Ishikawa (cell line): ENCODE results near the gene SDK2.

Experiments used
- CEBPB ChIP-seq: IDR thresholded peaks from 2 replicates; pipeline ENCODE4 v1.6.1; 2012
- CREB1 ChIP-seq: IDR thresholded peaks from 2 replicates; pipeline ENCODE4 v1.6.1; 2012; ENCODE audit warnings: low read depth
- EGR1 ChIP-seq: IDR thresholded peaks from 2 replicates; pipeline ENCODE4 v1.6.1; 2012
- EP300 ChIP-seq: IDR thresholded peaks from 2 replicates; pipeline ENCODE4 v1.6.1; 2012; ENCODE audit warnings: borderline replicate concordance
- FOXM1 ChIP-seq: IDR thresholded peaks from 2 replicates; pipeline ENCODE4 v1.6.1; 2012; ENCODE audit warnings: low read depth, borderline replicate concordance
- MAX ChIP-seq: IDR thresholded peaks from 2 replicates; pipeline ENCODE4 v1.6.1; 2012
- NFIC ChIP-seq: IDR thresholded peaks from 2 replicates; pipeline ENCODE4 v1.6.1; 2012
- RAD21 ChIP-seq: IDR thresholded peaks from 2 replicates; pipeline ENCODE4 v1.6.1; 2012; ENCODE audit warnings: low read depth
- REST ChIP-seq: IDR thresholded peaks from 2 replicates; pipeline ENCODE4 v1.6.1; 2012; ENCODE audit warnings: low read depth, mild to moderate bottlenecking
- TAF1 ChIP-seq: IDR thresholded peaks from 2 replicates; pipeline ENCODE4 v1.6.1; 2012; ENCODE audit warnings: low read depth, mild to moderate bottlenecking
- TCF12 ChIP-seq: IDR thresholded peaks from 2 replicates; pipeline ENCODE4 v1.6.1; 2012; ENCODE audit warnings: low read depth
- TEAD4 ChIP-seq: IDR thresholded peaks from 2 replicates; pipeline ENCODE4 v1.6.1; 2012
- USF1 ChIP-seq: IDR thresholded peaks from 2 replicates; pipeline ENCODE4 v1.6.1; 2012
- YY1 ChIP-seq: IDR thresholded peaks from 2 replicates; pipeline ENCODE4 v1.6.1; 2012; ENCODE audit warnings: low read depth
- ZBTB7A ChIP-seq: IDR thresholded peaks from 2 replicates; pipeline ENCODE4 v1.6.1; 2012; ENCODE audit warnings: low read depth

The SDK2 gene

GRCh38 chr17:73535746-73536145 is 108.5 kb downstream of the SDK2 start:
- TF ChIP-seq TAF1: no peak
- TF ChIP-seq TEAD4: no peak
- TF ChIP-seq RAD21: no peak
- no peak for TF ChIP-seq MAX
- no peak for TF ChIP-seq YY1
- no peak for TF ChIP-seq USF1
- TF ChIP-seq NFIC: no peak
- TF ChIP-seq CREB1: no peak
- no peak for TF ChIP-seq EP300
- TF ChIP-seq CEBPB: no peak
- TF ChIP-seq EGR1: no peak
- no peak for TF ChIP-seq TCF12
- TF ChIP-seq FOXM1: no peak

GRCh38 chr17:73534209-73534909 is 109.9 kb downstream of the SDK2 start:
- TF ChIP-seq USF1 (no peak), NFIC (no peak), TEAD4 (no peak), EP300 (no peak), TAF1 (no peak)

GRCh38 chr17:73533781-73534180 is 110.5 kb downstream of the SDK2 start:
- no peak for TF ChIP-seq USF1
- no peak for TF ChIP-seq CREB1
- TF ChIP-seq TCF12: no peak
- TF ChIP-seq NFIC: no peak
- no peak for TF ChIP-seq TEAD4
- no peak for TF ChIP-seq CEBPB
- TF ChIP-seq EP300: no peak
- TF ChIP-seq RAD21: no peak
- no peak for TF ChIP-seq REST
- no peak for TF ChIP-seq ZBTB7A
- no peak for TF ChIP-seq EGR1

- TF ChIP-seq CREB1 (no peak), MAX (no peak), USF1 (no peak), EGR1 (no peak)
Observed at GRCh38 chr17:73533127-73533526, 111.1 kb downstream of the SDK2 start.

GRCh38 chr17:73532421-73532901 is 111.8 kb downstream of the SDK2 start:
- TF ChIP-seq CREB1 (no peak), ZBTB7A (no peak), REST (no peak), RAD21 (no peak)

- no peak for TF ChIP-seq USF1
- no peak for TF ChIP-seq ZBTB7A
- no peak for TF ChIP-seq TEAD4
Observed at GRCh38 chr17:73531158-73531557, 113.1 kb downstream of the SDK2 start.
